WTC11 (cell line): ENCODE results near the gene KSR2.

Source experiments
- ATF2 ChIP-seq: sonication (generic); formaldehyde crosslinking; IDR thresholded peaks from 2 replicates; pipeline ENCODE4 v1.8.1; 2022; ENCODE audit warnings: low read depth, missing genetic modification reagents, borderline replicate concordance
- CTCF ChIP-seq: fragments of 200-600 bp; IDR thresholded peaks from 2 replicates; pipeline ENCODE4 v1.8.0; 2022; ENCODE audit warnings: antibody characterized with exemption
- E2F1 ChIP-seq: sonication (generic); formaldehyde crosslinking; IDR thresholded peaks from 2 replicates; pipeline ENCODE4 v1.8.0; 2022; ENCODE audit warnings: mild to moderate bottlenecking, missing genetic modification reagents
- E2F5 ChIP-seq: sonication (generic); formaldehyde crosslinking; IDR thresholded peaks from 2 replicates; pipeline ENCODE4 v1.8.1; 2022; ENCODE audit warnings: mild to moderate bottlenecking, moderate library complexity, missing genetic modification reagents
- FOXJ3 ChIP-seq: sonication (generic); formaldehyde crosslinking; IDR thresholded peaks from 2 replicates; pipeline ENCODE4 v1.9.0; 2021; ENCODE audit warnings: missing genetic modification reagents, mild to moderate bottlenecking, borderline replicate concordance
- IRF2 ChIP-seq: sonication (generic); formaldehyde crosslinking; IDR thresholded peaks from 2 replicates; pipeline ENCODE4 v1.8.0; 2022; ENCODE audit warnings: low read depth, missing genetic modification reagents, borderline replicate concordance
- MAX ChIP-seq: sonication (generic); formaldehyde crosslinking; IDR thresholded peaks from 2 replicates; pipeline ENCODE4 v1.8.0; 2022; ENCODE audit warnings: mild to moderate bottlenecking, missing genetic modification reagents
- MXD4 ChIP-seq: fragments of 250-450 bp; sonication (Bioruptor Pico); IDR thresholded peaks from 2 replicates; pipeline ENCODE4 v1.8.0; 2021; ENCODE audit warnings: mild to moderate bottlenecking, moderate library complexity, borderline replicate concordance
- MYBL2 ChIP-seq: sonication (generic); formaldehyde crosslinking; IDR thresholded peaks from 2 replicates; pipeline ENCODE4 v1.8.1; 2023; ENCODE audit warnings: mild to moderate bottlenecking, moderate library complexity, missing genetic modification reagents
- NFYB ChIP-seq: sonication (generic); formaldehyde crosslinking; conservative IDR thresholded peaks from 2 replicates; pipeline ENCODE4 v1.8.0; 2022; ENCODE audit warnings: low read depth, missing genetic modification reagents
- USF2 ChIP-seq: sonication (generic); formaldehyde crosslinking; IDR thresholded peaks from 2 replicates; pipeline ENCODE4 v1.8.1; 2023; ENCODE audit warnings: mild to moderate bottlenecking, missing genetic modification reagents, moderate library complexity
- ZNF138 ChIP-seq: sonication (generic); formaldehyde crosslinking; conservative IDR thresholded peaks from 2 replicates; pipeline ENCODE4 v1.8.1; 2022; ENCODE audit warnings: mild to moderate bottlenecking, moderate library complexity, missing genetic modification reagents

- TF ChIP-seq CTCF (no peak), MXD4 (CRISPR knock-in tag) (no peak), E2F5 (no peak), FOXJ3 (no peak), ZNF138 (CRISPR knock-in tag) (no peak), ATF2 (no peak), E2F1 (CRISPR knock-in tag) (no peak), IRF2 (no peak), USF2 (no peak), MAX (CRISPR knock-in tag) (no peak), MYBL2 (CRISPR knock-in tag) (no peak), NFYB (no peak)
Observed at GRCh38 chr12:117498880-117499279, 469.9 kb downstream of the KSR2 start.
